BLaER1 (cell line): ENCODE results near the gene PRSS33.

ENCODE experiments used
- H3K27ac ChIP-seq: shearing (Covaris generic); formaldehyde crosslinking; 2 replicates; pipeline ENCODE4 v1.8.1; 2022
- H3K27me3 ChIP-seq: shearing (Covaris generic); formaldehyde crosslinking; 2 replicates; pipeline ENCODE4 v1.8.1; 2022
- H3K36me3 ChIP-seq: shearing (Covaris generic); formaldehyde crosslinking; 2 replicates; pipeline ENCODE4 v1.8.1; 2022
- H3K4me1 ChIP-seq: shearing (Covaris generic); formaldehyde crosslinking; 2 replicates; pipeline ENCODE4 v1.8.1; 2022
- H3K4me2 ChIP-seq: shearing (Covaris generic); formaldehyde crosslinking; 2 replicates; pipeline ENCODE4 v1.8.1; 2022
- H3K4me3 ChIP-seq: shearing (Covaris generic); formaldehyde crosslinking; 2 replicates; pipeline ENCODE4 v1.8.1; 2022
- H3K9ac ChIP-seq: shearing (Covaris generic); formaldehyde crosslinking; 2 replicates; pipeline ENCODE4 v1.8.1; 2022
- H3K9me3 ChIP-seq: shearing (Covaris generic); formaldehyde crosslinking; 2 replicates; pipeline ENCODE4 v1.8.1; 2022
- H4K20me1 ChIP-seq: shearing (Covaris generic); formaldehyde crosslinking; 2 replicates; pipeline ENCODE4 v1.8.1; 2022
- Cebpa-rat ChIP-seq: shearing (Covaris generic); IDR thresholded peaks from 2 replicates; pipeline ENCODE4 v1.8.1; 2022

PRSS33 gene

DNA sequence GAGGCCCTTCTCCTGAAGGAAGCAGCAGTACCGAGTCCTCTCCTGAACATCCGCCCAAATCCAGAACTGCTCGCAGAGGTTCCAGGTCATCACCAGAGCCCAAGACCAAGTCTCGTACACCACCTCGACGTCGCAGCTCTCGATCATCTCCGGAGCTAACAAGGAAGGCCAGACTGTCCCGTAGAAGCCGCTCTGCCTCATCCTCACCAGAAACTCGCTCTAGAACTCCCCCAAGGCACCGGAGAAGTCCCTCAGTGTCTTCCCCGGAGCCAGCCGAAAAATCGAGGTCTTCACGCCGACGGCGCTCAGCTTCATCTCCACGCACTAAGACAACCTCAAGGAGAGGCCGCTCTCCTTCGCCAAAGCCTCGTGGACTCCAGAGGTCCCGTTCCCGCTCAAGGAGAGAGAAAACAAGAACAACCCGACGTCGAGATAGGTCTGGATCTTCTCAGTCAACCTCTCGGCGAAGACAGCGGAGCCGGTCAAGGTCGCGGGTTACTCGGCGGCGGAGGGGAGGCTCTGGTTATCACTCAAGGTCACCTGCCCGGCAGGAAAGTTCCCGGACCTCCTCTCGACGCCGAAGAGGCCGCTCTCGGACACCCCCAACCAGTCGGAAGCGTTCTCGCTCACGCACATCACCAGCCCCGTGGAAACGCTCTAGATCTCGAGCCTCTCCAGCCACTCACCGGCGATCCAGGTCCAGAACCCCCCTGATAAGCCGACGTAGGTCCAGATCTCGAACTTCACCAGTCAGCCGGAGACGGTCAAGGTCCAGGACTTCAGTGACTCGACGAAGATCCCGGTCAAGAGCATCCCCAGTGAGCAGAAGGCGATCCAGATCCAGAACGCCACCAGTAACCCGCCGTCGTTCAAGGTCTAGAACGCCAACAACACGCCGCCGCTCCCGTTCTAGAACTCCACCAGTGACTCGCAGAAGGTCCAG, 21.6 kb downstream of the PRSS33 start:
- Histone ChIP-seq H3K9me3 (no peaks in the 10 kb centered on the region), H3K9ac (no peak overlapping the region), H3K36me3 (peaks cover 100% of the 10 kb centered on the region), H3K4me2 (no peak overlapping the region), H3K27ac (no peak overlapping the region), H3K27me3 (peaks cover 3% of the 10 kb centered on the region; the same call in 1 of the 2 replicates), H3K4me1 (peaks cover 44% of the 10 kb centered on the region), H4K20me1 (peaks cover 100% of the 10 kb centered on the region), H3K4me3 (no peak overlapping the region)
- no peak for TF ChIP-seq Cebpa-rat

DNA sequence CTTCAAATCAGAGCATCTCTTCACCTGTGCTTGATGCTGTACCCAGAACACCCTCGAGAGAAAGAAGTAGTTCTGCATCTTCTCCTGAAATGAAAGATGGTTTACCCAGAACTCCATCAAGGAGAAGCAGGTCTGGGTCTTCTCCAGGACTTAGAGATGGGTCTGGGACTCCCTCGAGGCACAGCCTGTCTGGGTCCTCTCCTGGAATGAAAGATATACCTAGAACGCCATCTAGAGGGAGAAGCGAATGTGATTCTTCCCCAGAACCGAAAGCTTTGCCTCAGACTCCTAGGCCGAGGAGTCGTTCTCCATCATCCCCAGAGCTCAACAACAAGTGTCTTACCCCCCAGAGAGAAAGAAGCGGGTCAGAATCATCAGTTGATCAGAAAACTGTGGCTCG, 22.6 kb downstream of the PRSS33 start:
- no peak for TF ChIP-seq Cebpa-rat
- H4K20me1 ChIP-seq, result peaks cover 100% of the 10 kb centered on the region
- no peak overlapping the region for H3K4me3 ChIP-seq
- no peak overlapping the region for H3K27ac ChIP-seq
- H3K4me1 ChIP-seq, result peaks cover 36% of the 10 kb centered on the region
- H3K36me3 ChIP-seq, result peaks cover 100% of the 10 kb centered on the region
- no peaks in the 10 kb centered on the region for H3K9me3 ChIP-seq
- peaks cover 3% of the 10 kb centered on the region; the same call in 1 of the 2 replicates for H3K27me3 ChIP-seq
- H3K9ac ChIP-seq, result no peak overlapping the region
- no peak overlapping the region for H3K4me2 ChIP-seq

DNA sequence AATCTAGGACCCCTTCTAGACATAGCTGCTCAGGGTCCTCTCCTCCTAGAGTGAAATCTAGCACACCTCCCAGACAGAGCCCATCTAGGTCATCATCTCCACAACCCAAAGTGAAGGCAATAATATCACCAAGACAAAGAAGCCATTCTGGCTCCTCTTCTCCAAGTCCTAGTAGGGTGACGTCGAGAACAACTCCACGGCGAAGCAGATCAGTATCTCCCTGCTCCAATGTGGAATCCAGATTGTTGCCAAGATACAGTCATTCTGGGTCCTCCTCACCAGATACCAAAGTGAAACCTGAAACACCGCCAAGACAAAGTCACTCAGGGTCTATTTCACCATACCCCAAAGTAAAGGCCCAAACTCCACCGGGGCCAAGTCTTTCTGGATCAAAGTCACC, 24.2 kb downstream of the PRSS33 start:
- H3K4me3 ChIP-seq, result no peak overlapping the region
- no peak overlapping the region for H3K27ac ChIP-seq
- peaks cover 100% of the 10 kb centered on the region for H4K20me1 ChIP-seq
- H3K9ac ChIP-seq, result no peak overlapping the region
- H3K27me3 ChIP-seq, result peaks cover 3% of the 10 kb centered on the region; the same call in 1 of the 2 replicates
- H3K36me3 ChIP-seq, result peaks cover 100% of the 10 kb centered on the region
- no peak overlapping the region for H3K4me2 ChIP-seq
- H3K9me3 ChIP-seq, result no peaks in the 10 kb centered on the region
- H3K4me1 ChIP-seq, result peaks cover 20% of the 10 kb centered on the region
- no peak for TF ChIP-seq Cebpa-rat

DNA sequence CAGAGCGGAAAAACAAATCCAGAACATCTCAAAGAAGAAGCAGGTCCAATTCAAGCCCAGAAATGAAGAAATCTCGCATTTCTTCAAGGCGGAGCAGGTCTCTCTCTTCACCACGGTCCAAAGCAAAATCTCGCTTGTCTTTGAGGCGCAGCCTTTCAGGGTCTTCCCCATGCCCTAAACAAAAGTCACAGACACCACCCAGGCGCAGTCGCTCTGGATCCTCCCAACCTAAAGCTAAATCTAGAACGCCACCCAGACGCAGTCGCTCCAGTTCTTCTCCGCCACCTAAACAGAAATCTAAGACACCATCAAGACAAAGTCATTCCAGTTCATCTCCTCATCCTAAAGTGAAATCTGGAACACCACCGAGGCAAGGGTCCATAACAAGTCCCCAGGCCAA, 24.6 kb downstream of the PRSS33 start:
- H3K4me3 ChIP-seq, result no peak overlapping the region
- peaks cover 16% of the 10 kb centered on the region for H3K4me1 ChIP-seq
- H3K27ac ChIP-seq, result no peak overlapping the region
- H3K27me3 ChIP-seq, result peaks cover 3% of the 10 kb centered on the region; the same call in 1 of the 2 replicates
- H3K9ac ChIP-seq, result no peak overlapping the region
- H3K4me2 ChIP-seq, result no peak overlapping the region
- peaks cover 100% of the 10 kb centered on the region for H3K36me3 ChIP-seq
- H4K20me1 ChIP-seq, result peaks cover 100% of the 10 kb centered on the region
- no peak for TF ChIP-seq Cebpa-rat
- H3K9me3 ChIP-seq, result no peaks in the 10 kb centered on the region

- Histone ChIP-seq H3K4me2 (no peak overlapping the region), H4K20me1 (peaks cover 100% of the 10 kb centered on the region), H3K36me3 (peaks cover 100% of the 10 kb centered on the region), H3K27ac (no peak overlapping the region), H3K4me1 (peaks cover 9% of the 10 kb centered on the region), H3K9ac (no peak overlapping the region), H3K27me3 (peaks cover 3% of the 10 kb centered on the region; the same call in 1 of the 2 replicates), H3K9me3 (no peaks in the 10 kb centered on the region), H3K4me3 (no peak overlapping the region)
- TF ChIP-seq Cebpa-rat, result no peak
Observed at GRCh38 chr16:2761886-2762583, 25.3 kb downstream of the PRSS33 start.

DNA sequence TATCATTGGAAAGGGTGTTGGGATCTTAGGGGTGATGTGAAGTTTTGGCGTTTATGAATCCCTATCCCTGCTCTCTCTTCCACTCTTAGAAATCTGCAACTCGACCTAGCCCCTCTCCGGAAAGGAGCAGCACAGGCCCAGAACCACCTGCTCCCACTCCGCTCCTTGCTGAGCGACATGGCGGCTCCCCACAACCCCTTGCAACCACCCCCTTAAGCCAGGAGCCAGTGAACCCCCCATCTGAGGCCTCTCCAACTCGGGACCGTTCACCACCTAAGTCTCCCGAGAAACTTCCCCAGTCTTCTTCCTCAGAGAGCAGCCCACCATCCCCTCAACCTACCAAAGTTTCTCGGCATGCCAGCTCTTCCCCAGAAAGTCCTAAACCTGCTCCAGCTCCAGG, 25.9 kb downstream of the PRSS33 start:
- no peaks in the 10 kb centered on the region for H3K9me3 ChIP-seq

GRCh38 chr16:2757344-2757743, 30.0 kb downstream of the PRSS33 start:
- Histone ChIP-seq H3K27me3 (peaks cover 3% of the 10 kb centered on the region; the same call in 1 of the 2 replicates), H3K27ac (no peak overlapping the region), H4K20me1 (peaks cover 94% of the 10 kb centered on the region), H3K36me3 (peaks cover 75% of the 10 kb centered on the region), H3K9me3 (no peaks in the 10 kb centered on the region), H3K4me3 (no peak overlapping the region), H3K9ac (no peak overlapping the region), H3K4me2 (no peak overlapping the region), H3K4me1 (peaks cover 25% of the 10 kb centered on the region)
- TF ChIP-seq Cebpa-rat, result no peak

More for the DNA sequence above, 25.9 kb downstream of the PRSS33 start:
- Histone ChIP-seq H3K4me1 (peaks cover 3% of the 10 kb centered on the region; the same call in 1 of the 2 replicates), H3K27me3 (peaks cover 3% of the 10 kb centered on the region; the same call in 1 of the 2 replicates), H3K4me3 (no peak overlapping the region), H3K9ac (no peak overlapping the region), H3K27ac (no peak overlapping the region), H3K36me3 (peaks cover 100% of the 10 kb centered on the region), H3K4me2 (no peak overlapping the region), H4K20me1 (peaks cover 100% of the 10 kb centered on the region)
- TF ChIP-seq Cebpa-rat, result no peak

- Histone ChIP-seq H3K27ac (no peak overlapping the region), H3K4me1 (peaks cover 30% of the 10 kb centered on the region), H3K27me3 (no peaks in the 10 kb centered on the region), H3K4me3 (no peak overlapping the region), H3K9me3 (no peaks in the 10 kb centered on the region), H3K4me2 (0 out of 2 replicates have a peak overlapping the region, but pooled peaks have one; percentile 93), H4K20me1 (peaks cover 85% of the 10 kb centered on the region), H3K36me3 (peaks cover 66% of the 10 kb centered on the region), H3K9ac (no peak overlapping the region; the same call in 1 of the 2 replicates)
- TF ChIP-seq Cebpa-rat, result no peak
Observed at GRCh38 chr16:2756288-2757015, 30.9 kb downstream of the PRSS33 start.

DNA sequence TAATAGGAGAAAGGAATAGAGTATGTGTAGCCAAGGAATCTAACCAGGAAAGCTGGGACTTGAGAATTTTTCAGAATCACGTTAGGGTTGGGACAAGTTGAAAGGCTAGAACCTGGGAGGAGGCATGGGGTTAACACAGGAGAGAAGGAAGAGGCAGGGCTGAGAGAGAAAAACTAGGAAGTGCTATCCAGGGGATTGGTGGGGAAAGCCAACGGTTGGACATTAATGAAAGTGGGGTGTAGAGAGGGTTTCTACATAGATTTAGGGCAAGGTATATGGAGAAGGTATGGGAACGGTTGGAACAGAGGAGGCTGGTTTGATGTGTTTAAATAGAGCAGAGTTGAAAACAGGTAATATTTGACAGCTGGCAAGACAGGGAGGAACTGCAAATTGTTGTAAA, 32.2 kb downstream of the PRSS33 start:
- no peak for TF ChIP-seq Cebpa-rat
- Histone ChIP-seq H3K4me3 (no peak overlapping the region), H4K20me1 (peaks cover 72% of the 10 kb centered on the region), H3K27me3 (no peaks in the 10 kb centered on the region), H3K27ac (peak overlapping the region; percentile 98; the same call in 1 of the 2 replicates), H3K9ac (peak overlapping the region; percentile 97; the same call in 1 of the 2 replicates), H3K4me2 (peak overlapping the region; percentile 93), H3K4me1 (peaks cover 40% of the 10 kb centered on the region), H3K9me3 (no peaks in the 10 kb centered on the region), H3K36me3 (peaks cover 53% of the 10 kb centered on the region)
